ENCODE measurements around the gene CASP14.

DNA sequence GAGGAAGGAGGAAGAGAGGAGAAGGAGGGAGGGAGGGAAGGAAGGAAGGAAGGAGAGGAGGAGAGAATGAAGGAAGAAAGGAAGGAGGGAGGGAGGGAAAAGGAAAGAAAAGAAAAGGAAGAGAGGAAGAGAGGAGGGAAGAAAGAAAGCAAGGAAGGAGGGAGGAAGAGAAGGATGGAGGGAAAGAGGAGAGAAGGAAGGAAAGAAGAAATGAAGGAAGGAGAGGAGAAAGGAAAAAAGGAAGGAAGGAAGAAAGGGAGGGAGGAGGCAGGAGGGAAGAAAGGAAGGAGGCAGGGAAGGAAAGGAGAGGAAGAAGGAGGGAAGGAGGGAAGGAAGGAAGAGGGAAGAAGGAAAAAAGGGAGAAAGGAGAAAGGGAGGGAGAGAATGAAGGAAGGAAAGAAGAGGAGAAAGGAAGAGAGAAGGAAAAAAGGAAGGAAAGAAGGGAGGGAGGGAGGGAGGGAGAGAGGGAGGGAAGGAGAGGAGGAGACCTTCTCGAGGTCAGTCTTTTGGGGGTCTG, 13.4 kb upstream of the CASP14 start:
- TF ChIP-seq, protein P1, sequence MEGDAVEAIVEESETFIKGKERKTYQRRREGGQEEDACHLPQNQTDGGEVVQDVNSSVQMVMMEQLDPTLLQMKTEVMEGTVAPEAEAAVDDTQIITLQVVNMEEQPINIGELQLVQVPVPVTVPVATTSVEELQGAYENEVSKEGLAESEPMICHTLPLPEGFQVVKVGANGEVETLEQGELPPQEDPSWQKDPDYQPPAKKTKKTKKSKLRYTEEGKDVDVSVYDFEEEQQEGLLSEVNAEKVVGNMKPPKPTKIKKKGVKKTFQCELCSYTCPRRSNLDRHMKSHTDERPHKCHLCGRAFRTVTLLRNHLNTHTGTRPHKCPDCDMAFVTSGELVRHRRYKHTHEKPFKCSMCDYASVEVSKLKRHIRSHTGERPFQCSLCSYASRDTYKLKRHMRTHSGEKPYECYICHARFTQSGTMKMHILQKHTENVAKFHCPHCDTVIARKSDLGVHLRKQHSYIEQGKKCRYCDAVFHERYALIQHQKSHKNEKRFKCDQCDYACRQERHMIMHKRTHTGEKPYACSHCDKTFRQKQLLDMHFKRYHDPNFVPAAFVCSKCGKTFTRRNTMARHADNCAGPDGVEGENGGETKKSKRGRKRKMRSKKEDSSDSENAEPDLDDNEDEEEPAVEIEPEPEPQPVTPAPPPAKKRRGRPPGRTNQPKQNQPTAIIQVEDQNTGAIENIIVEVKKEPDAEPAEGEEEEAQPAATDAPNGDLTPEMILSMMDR (IDR thresholded peaks at IDR 0.05): no peak
- TF ChIP-seq ZFX (IDR thresholded peaks at IDR 0.05; ENCODE audit: borderline replicate concordance): no peak

Measured in 22Rv1 (cell line).